Medulla oblongata (tissue), 1 donor: Measurements from ENCODE around the gene MAP2K7.
A peak's percentile ranks its signal among the peaks of the same experiment; 100 is the strongest.
"Not testable (repeated sequence)": the region's sequence is repeated elsewhere in the genome, so short reads cannot be mapped to it uniquely, and the experiment has no call there.

Experiments
- DNase-seq: peaks from one replicate; pipeline ENCODE4 v3.0.0-alpha.2; 2015; ENCODE audit errors: extremely low spot score

Gene MAP2K7

DNA sequence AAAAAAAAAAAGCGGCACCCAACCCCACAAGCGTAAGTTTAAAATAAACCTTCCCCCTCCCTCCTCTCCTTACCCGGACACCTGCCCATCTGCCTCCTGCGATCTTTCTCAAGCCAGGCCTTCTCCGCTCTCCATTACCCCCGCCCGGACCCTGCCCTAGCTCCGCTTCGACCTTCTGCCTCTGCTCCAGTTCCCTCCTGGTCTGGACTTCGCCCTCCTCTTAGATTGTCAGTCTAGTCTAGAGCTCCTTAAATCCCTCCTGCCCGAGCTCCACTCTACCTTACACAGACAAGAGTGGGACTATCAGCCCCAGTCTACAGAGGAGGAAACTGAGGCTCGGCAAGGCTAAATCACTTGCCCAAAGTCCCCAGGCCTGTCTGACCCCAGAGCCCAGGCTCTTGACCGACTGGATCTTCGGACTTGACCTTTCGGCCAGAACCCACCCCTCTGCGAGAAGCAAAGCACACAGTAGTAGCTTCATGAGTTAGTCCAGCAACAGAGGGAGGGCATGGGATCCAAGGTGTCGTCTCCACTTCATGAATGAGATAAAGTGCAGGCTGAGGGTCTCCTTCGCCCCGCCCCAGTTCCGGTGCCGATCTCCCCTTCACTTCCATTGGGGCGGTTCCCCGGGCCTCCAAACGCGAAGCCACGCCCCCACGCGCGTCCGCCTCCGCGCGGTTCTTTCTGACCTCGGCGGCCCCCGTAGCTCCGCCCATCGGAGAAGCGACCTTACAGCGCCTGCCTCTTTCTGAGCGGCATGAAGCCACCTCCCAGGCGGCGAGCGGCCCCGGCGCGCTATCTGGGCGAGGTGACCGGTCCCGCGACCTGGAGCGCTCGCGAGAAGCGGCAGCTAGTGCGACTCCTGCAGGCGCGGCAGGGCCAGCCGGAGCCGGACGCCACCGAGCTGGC is 16.2 kb downstream of the MAP2K7 start, which contains the start of gene SNAPC2:
SNAPC2 (plus strand) TSS at position 729 of the 909 bp plus-strand sequence; CDS start at position 758, 29 bp downstream.
- peak; percentile 85 for DNase-seq

DNA sequence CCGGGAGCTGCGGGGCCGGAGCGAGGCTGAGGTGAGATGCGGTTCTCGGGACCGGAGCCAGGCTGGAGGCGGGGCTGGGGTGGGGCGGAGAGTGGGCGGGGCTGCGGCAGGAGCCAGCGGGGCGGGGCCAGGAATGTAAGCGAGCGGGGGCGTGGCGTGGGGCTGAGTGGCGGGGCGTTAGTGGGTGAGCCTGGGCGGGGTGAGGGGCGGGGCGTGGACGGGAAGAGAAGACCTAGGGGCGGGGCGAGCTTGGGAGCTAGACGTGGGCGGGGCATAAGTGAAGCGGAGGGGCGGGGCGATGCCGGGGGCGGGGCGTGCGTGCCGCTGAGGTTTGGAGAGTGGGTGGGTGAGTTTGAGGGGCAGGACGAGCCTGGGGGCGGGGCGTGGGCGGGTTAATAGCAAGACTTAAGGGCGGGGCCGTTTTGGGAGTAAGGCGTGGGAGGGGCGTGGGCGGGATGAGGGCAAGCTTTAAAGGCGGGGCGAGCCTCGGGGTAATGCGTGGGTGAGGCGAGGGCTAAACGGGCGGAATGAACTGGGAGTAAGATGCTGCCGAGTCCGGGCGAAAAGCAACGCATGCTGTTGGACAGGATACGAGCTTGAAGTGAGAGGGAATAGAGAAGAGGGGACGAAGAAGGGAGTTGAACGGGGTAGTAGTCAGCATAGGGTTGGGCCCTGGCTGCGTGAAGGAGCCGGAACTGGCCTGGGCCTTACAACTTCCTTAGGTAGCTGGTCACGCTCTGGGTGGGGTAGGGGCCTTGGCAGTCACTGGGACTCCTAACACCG is 17.0 kb downstream of the MAP2K7 start:
- peak; percentile 98 for DNase-seq

GRCh38 chr19:7921302-7921966 is 17.8 kb downstream of the MAP2K7 start:
- DNase-seq = no peak

DNA sequence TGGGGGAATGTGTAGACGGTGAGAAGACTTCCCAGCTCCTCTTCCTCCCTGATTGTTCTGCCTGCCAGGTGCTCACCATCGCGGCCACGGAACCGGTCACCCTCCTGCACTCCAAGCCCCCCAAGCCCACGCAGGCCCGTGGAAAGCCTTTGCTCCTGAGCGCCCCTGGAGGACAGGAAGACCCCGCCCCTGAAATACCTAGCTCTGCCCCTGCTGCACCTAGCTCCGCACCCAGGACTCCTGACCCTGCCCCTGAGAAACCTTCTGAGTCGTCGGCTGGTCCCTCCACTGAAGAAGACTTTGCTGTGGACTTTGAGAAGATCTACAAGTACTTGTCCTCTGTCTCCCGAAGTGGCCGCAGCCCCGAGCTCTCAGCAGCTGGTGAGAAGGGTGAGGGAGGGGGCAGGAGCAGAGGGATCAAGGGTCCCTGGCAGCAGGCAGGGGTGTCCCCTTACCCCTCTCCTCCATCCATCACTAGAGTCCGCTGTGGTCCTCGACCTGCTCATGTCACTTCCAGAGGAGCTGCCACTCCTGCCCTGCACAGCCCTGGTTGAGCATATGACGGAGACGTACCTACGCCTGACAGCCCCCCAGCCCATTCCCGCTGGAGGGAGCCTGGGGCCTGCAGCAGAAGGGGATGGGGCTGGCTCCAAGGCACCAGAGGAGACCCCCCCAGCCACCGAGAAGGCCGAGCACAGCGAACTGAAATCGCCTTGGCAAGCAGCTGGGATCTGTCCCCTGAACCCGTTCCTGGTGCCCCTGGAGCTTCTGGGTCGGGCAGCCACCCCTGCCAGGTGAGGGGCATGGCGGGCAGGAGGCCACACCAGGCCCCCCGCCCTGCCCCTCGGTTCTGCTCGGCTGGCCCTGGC is 18.5 kb downstream of the MAP2K7 start:
- no peak for DNase-seq

- no peak for DNase-seq
Measured at GRCh38 chr19:7922836-7923195, 19.1 kb downstream of the MAP2K7 start.

DNA sequence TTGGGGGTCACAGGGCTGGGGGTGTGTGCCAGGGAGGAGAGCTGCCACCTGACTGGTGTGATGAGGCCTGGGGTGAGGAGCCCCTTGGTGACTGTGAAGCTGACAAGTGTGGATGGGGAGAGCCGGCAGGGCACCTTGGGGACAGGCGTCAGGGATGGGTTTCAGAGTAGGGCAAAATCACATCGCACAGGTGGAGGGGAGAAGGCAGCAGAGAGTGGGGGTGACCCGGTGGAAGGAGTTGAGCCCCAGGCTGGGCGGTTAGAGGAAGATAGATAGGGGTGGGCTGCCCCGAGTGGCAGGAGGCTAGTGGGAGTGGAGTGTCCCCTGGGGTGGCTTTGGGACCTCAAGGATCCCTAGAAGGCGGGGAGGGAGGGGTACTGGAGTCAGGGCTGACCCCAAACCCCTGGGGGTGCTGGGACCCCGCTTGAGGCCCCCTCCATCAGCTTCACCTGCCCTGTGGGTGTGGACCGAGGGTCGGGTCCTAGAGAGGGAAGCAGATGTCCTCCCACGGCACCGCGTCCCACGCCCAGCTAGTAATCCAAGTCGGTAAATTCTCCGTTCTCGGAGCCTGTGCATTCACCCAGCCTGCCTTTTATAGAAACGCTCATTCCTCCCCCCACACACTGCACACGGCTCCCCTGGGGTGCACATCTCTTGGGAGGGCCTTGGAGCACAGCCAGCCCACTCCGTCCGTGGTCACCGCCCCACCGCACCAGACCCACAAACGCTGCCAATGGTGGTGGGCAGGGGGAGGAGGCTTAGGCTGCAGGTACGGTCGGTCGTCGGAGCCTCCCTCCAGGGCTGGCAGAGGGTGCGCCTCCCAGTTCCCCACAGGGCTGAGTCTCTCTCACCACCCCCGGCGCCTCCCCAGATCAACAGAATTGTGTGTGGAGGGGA is 19.9 kb downstream of the MAP2K7 start:
- no peak for DNase-seq

DNA sequence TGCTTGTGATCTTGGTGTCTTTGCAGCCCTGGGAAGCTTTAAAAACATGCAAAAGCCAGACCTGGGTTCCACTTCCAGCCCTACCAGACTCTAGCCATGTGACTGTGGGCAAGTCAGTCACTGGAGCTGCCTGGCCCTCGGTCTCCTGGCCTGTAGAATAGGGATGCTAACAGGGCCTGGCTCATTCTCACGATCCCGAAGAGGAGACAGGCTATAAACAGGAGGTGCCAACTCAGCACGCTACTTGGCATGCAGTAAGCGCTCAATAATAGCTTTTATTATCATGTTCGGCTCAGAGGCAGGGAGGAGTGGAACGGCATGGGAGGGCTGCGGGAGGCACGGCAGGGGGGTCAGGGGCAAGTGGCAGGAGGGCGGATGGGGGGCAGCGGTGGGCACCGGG is 20.6 kb downstream of the MAP2K7 start:
- DNase-seq = no peak

- DNase-seq = no peak
Measured at GRCh38 chr19:7924651-7925170, 21.0 kb downstream of the MAP2K7 start.

- DNase-seq = peak; percentile 21
Measured at GRCh38 chr19:7925171-7925851, 21.6 kb downstream of the MAP2K7 start.

GRCh38 chr19:7926021-7926726 is 22.5 kb downstream of the MAP2K7 start, which contains the start of gene CTXN1:
TSS of gene CTXN1 (minus strand) at chr19:7926135. CDS start at chr19:7925538, 597 bp downstream.
- DNase-seq = peak; percentile 20

DNA sequence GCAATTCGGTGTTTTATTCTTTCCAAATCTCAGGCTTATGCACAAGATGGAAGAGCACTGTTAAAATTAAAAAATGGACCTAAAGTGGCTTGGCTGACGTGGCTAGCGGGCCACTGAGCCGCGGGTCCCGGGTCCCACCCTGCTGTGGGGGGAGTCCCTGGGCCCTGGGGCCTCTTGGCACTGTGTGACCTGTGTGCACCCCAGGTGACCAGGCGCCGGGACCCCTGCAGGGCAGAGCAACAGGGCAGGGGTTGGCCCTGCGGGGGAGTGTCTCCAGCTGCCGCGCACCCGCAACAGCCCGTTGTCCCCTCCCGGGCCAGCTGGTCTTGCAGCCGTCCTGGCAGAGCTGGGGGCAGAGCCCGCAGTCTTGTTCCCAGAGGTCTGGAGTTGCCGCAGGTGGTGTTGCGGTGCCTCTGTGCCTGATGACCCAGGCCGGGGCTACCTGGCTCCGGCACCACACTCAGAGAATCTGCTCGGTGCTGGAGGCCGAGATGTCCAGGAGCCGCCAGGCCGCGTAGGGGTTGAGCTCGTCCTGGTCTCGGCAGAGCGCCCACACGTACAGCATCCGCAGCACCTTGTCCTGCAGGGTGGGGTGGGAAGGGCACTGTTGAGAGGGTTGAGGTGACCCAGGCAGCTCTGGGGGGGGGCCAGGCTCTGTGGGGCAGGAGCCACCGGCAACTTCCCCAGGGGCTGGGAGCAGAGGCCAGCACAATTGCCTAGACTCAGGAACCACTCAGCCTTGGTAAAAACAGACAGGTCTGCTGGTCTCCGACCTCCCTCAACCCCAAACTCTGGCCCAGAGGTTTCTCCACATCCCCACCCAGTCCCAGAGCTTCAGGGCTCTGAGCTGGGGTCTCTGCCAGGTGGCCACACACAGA is 23.3 kb downstream of the MAP2K7 start:
- DNase-seq = no peak

DNA sequence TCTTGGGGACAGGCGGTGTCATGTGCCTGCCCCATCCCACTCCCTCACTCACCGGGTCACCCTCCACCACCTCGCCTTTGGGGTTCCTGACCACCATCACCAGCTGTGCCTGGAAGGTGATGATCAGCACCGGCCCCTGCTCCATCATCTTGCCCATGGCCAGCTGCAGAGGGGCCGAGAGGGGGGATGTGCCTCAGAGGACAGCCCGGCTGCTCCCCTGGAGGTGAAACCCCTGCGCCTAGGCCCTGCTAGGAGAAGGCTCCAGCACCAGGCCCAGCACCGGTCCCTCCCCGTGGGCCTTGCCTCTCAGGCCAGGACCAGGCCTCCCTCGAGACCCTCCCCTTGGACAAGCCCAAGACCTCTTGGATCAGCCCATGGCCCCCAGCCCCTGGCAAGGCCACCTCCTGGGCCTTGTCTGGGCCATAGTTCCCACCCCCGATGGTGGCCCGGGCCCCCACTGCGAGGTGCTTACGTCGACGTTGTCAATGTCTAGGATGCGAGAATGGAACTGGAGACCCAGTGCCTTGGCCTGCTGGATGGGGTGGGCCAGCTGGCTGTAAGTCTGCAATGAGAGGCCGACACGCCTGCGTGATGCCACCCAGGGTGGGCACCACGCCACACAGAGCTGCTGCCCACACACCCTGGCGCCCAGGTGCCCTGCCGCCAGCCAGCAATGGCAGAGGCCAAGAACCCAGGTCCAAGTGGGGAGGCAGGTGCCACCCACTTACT is 24.1 kb downstream of the MAP2K7 start:
- DNase-seq = no peak

DNA sequence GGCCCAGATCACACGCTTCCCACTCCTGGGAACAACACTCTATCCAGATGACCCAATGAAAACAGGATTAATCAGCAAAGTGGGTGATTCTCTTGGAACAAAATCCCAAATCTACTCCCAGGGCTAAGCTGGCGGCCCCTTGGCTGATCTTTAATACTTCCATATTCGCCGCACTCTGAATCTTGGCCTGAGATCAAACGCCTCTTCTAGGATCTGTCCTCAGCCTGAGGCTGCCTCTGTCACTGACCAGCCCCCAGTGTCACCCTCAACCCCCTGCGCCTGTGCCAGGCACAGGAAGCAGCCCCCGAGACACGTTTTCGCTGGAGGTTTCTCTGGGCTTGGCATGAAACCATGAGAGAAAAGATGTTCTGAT is 24.6 kb downstream of the MAP2K7 start:
- DNase-seq = no peak

GRCh38 chr19:7928741-7929701 is 25.3 kb downstream of the MAP2K7 start:
- DNase-seq = no peak

- DNase-seq = not testable (repeated sequence)
Measured at GRCh38 chr19:7930030-7930429, 26.4 kb downstream of the MAP2K7 start.

DNA sequence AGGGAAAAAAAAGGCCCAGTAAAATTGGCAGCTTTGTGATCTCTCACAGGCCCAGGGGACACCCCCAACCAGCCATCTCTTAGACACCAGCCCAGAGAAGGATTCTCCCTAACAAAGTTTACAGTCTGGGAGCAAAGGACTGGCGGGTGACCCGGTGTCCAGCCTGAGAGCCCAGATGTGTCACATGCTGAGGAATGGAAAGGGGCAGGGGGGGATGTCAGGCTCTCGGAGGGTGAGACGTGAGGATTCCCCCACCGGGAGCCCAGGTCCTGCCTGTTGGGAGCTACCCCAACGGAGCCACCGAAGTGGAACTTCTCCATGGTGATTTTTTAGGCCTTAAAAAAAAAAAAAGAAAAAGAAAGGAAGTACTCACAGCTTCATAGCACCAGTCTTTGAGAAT is 27.1 kb downstream of the MAP2K7 start:
- DNase-seq = no peak
